Tibial nerve (tissue), 4 donors: ENCODE results near the gene NDEL1.

Experiments
- CTCF ChIP-seq, 5 experiments: fragments of 200-600 bp in 3 of 5; fragments of 450-650 bp in 2 of 5; sonication (generic) in 3 of 5; IDR thresholded peaks; one replicate each; pipeline ENCODE4 v1.5.1; 2016 to 2019; ENCODE audit warnings: antibody characterized with exemption in 5 of 5, mild to moderate bottlenecking in 3 of 5, moderate library complexity in 2 of 5
- EP300 ChIP-seq, 2 donors: sonication (generic); formaldehyde crosslinking; IDR thresholded peaks; one replicate each; pipeline ENCODE4 v1.6.1; 2017; ENCODE audit warnings: antibody characterized with exemption in 2 of 2, mild to moderate bottlenecking in 1 of 2
- POLR2A ChIP-seq, 2 donors: fragments of 450-650 bp; IDR thresholded peaks; one replicate each; pipeline ENCODE4 v1.6.1; 2017; ENCODE audit warnings: antibody characterized with exemption in 2 of 2, mild to moderate bottlenecking in 2 of 2, moderate library complexity in 2 of 2

DNA sequence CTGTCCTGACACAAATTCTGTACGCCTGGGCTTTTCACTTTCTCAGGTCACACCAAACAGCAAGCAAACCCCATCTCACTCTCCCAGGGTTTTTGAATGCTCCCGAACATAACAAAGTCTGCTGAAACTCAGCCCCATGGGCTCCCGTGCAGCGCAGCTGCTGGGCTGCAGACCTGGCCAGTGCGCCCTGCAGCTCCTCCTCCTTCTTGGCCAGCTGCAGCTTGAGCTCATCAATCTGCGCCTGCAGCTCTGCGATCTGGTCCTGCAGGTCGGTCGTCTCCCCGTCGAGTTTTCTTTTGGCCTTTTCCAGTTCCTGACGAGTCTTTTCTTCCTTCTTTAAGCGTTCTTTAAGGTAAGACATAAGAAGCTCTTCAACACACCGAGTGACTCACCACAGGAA, 70.5 kb downstream of the NDEL1 start:
- TF ChIP-seq POLR2A (IDR thresholded peaks at IDR 0.05) (no peak), CTCF (IDR thresholded peaks at IDR 0.05) (no peak), EP300 (IDR thresholded peaks at IDR 0.05) (no peak)
